ENCODE measurements around the gene ZNF793.

- TF ChIP-seq FOXM1 (IDR thresholded peaks at IDR 0.05; ENCODE audit: borderline replicate concordance) (no peak), BHLHE40 (IDR thresholded peaks at IDR 0.05; ENCODE audit: borderline replicate concordance) (no peak), SUZ12 (IDR thresholded peaks at IDR 0.05) (no peak), ARNT (IDR thresholded peaks at IDR 0.05) (no peak), NFRKB (IDR thresholded peaks at IDR 0.05) (no peak), SP1 (IDR thresholded peaks at IDR 0.05) (no peak), CTBP1 (IDR thresholded peaks at IDR 0.05; ENCODE audit: borderline replicate concordance) (no peak), HDGF (IDR thresholded peaks at IDR 0.05; ENCODE audit: borderline replicate concordance) (no peak), ELF4 (IDR thresholded peaks at IDR 0.05) (no peak), ZNF384 (IDR thresholded peaks at IDR 0.05) (no peak), FOXK2 (IDR thresholded peaks at IDR 0.05) (no peak), TARDBP (IDR thresholded peaks at IDR 0.05) (no peak), FOXA1 (IDR thresholded peaks at IDR 0.05) (no peak), PKNOX1 (IDR thresholded peaks at IDR 0.05) (no peak)
Observed at GRCh38 chr19:37484406-37485168, 22.2 kb upstream of the ZNF793 start.
